ENCODE results near the gene GCNA.
A peak's percentile ranks its signal among the peaks of the same experiment; 100 is the strongest.
"Not testable (repeated sequence)": the region's sequence is repeated elsewhere in the genome, so short reads cannot be mapped to it uniquely, and the experiment has no call there.

Gene GCNA

DNA sequence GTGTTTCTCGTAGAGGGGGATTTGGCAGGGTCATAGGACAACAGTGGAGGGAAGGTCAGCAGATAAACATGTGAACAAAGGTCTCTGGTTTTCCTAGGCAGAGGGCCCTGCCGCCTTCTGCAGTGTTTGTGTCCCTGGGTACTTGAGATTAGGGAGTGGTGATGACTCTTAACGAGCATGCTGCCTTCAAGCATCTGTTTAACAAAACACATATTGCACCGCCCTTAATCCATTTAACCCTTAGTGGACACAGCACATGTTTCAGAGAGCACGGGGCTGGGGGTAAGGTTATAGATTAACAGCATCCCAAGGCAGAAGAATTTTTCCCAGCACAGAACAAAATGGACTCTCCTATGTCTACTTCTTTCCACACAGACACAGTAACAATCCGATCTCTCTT lies 66.2 kb downstream of the GCNA start:
- DNase-seq = not testable (repeated sequence)

- peak; percentile 32 for DNase-seq
Observed at GRCh38 chrX:71650333-71650969, 72.2 kb downstream of the GCNA start.

GRCh38 chrX:71652405-71652804 lies 74.2 kb downstream of the GCNA start:
- DNase-seq = peak; percentile 52

DNA sequence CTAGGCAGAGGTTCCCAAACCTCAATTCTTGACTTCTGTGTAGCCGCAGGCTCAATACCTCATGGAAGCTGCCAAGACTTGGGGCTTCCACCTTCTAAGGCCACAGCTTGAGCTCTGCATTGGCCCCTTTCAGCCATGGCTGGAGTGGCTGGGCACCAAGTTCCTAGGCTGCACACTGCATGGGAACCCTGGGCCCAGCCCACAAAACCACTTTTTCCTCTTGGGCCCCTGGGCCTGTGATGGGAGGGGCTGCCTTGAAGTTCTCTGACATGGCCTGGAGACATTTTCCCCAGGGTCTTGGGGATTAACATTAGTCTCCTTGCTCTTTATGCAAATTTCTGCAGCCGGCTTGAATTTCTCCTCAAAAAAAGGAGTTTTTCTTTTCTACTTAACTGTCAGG lies 75.1 kb downstream of the GCNA start:
- DNase-seq = no peak

- DNase-seq = no peak
Observed at GRCh38 chrX:71657267-71657666, 79.0 kb downstream of the GCNA start.

DNA sequence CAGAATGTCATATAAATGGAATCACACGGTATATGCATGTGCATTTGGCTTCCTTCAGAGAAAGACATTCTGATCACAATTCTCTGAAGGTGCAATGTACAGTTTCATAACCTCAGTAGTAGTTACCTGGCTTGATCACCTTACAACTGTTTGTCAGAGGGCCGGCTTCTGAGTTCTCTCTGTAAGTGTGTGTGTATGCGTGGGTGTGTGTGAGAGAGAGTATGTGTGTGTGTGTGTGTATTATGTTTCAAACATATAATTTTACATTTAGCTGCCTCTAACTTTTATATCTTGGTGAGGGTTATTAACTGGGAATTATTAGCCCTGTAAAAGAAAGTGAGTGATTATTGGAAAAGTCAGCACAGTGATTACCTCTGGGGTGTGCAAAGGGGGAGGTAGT lies 81.1 kb downstream of the GCNA start:
- no peak for DNase-seq

GRCh38 chrX:71659959-71660358 lies 81.7 kb downstream of the GCNA start:
- DNase-seq = no peak

GRCh38 chrX:71660562-71661416 lies 82.6 kb downstream of the GCNA start:
- DNase-seq = no peak

DNA sequence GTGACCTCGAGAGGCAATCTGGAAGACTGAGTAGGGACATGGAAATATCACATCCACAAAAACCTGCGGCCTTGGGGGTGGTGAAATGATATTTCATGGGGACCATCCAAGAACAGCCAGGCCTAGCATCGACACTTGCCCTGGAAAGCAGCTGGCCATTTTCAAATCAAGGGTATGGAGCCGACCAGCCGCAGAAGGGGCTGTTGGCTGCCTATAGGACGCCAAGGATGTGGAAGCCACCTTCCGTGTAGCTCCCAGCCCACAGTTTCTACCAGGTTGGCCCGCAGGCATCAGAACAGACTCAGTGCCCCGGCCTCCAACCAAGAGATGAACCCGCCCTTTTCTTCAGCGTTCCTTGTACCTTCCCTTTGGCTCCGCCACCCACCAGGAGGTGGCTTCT lies 83.7 kb downstream of the GCNA start:
- no peak for DNase-seq

- DNase-seq = not testable (repeated sequence)
Observed at GRCh38 chrX:71662654-71663053, 84.4 kb downstream of the GCNA start.
